H1 (cell line): ENCODE results near the gene ANKFY1. TPM values are rescaled to one million over a fixed set of nuclear protein-coding genes. Genes with fewer than 3 reads are reported as not detected.

ENCODE experiments used
- CTCF ChIA-PET: fragments of 300-600 bp; sonication (Branson Sonifier 250); formaldehyde crosslinking; loops from one replicate; lab custom pipeline; 2021; ENCODE audit not compliant: partially characterized antibody; lab: Charles Lee
- POLR2A ChIA-PET: fragments of 300-600 bp; sonication (Branson Sonifier 250); formaldehyde crosslinking; loops from one replicate; lab custom pipeline; 2021; ENCODE audit warnings: inconsistent platforms; ENCODE audit not compliant: partially characterized antibody; lab: Charles Lee
- DNase-seq, 2 experiments: peaks; one replicate each; pipeline versions ENCODE4 v3.0.0 to v3.0.0-alpha.2; 2010 to 2022; ENCODE audit warnings: low spot score in 2 of 2, low read depth in 1 of 2, mixed read lengths in 1 of 2
- FAIRE-seq: peaks from 2 replicates; lab custom pipeline; 2011; peaks lifted over from hg19 to GRCh38; lab: Jason Lieb, UNC
- H2AFZ ChIP-seq: 2 replicates; pipeline ENCODE4 v1.8.1; 2012; ENCODE audit warnings: low read length, inconsistent platforms
- H2AK5ac ChIP-seq: 2 replicates; pipeline ENCODE4 v1.6.1; 2013; ENCODE audit warnings: low read depth, low read length
- H2BK120ac ChIP-seq: replicated peaks from 2 replicates; pipeline ENCODE3; 2013; ENCODE audit warnings: low read depth, low read length, inconsistent platforms
- H2BK12ac ChIP-seq: 2 replicates; pipeline ENCODE4 v1.6.1; 2013; ENCODE audit warnings: low read depth, low read length
- H2BK15ac ChIP-seq: 2 replicates; pipeline ENCODE4 v1.6.1; 2013; ENCODE audit warnings: low read length
- H2BK20ac ChIP-seq: 2 replicates; pipeline ENCODE4 v1.6.1; 2013; ENCODE audit warnings: low read length
- H2BK5ac ChIP-seq: 2 replicates; pipeline ENCODE4 v1.6.1; 2013; ENCODE audit warnings: low read depth, low read length
- H3K14ac ChIP-seq: 2 replicates; pipeline ENCODE4 v1.6.1; 2013; ENCODE audit warnings: inconsistent platforms; ENCODE audit not compliant: insufficient read length
- H3K18ac ChIP-seq: 2 replicates; pipeline ENCODE4 v1.6.1; 2013; ENCODE audit warnings: low read length; ENCODE audit errors: extremely low read depth
- H3K23ac ChIP-seq: 2 replicates; pipeline ENCODE4 v1.6.1; 2013; ENCODE audit warnings: inconsistent platforms; ENCODE audit not compliant: insufficient read length
- H3K23me2 ChIP-seq: 2 replicates; pipeline ENCODE4 v1.6.1; 2013; ENCODE audit warnings: low read depth, low read length
- H3K27ac ChIP-seq: 2 replicates; pipeline ENCODE4 v1.6.1; 2011; ENCODE audit warnings: low read depth, low read length, inconsistent platforms
- H3K27me3 ChIP-seq, 4 experiments: replicated peaks in 1 of 4; 1 replicate in 1 of 4; 2 replicates in 3 of 4; pipeline versions ENCODE4 v1.6.1 to v1.8.1; 2011 to 2013; ENCODE audit warnings: low read length in 3 of 4, mild to moderate bottlenecking in 3 of 4, inconsistent platforms in 2 of 4, mixed read lengths in 2 of 4, moderate library complexity in 1 of 4; ENCODE audit not compliant: control insufficient read depth in 3 of 4, insufficient read depth in 3 of 4; ENCODE audit errors: extremely low read depth in 1 of 4
- H3K36me3 ChIP-seq, 4 experiments: 2 replicates each; pipeline versions ENCODE4 v1.6.1 to v1.8.1; 2011 to 2013; ENCODE audit warnings: mild to moderate bottlenecking in 4 of 4, low read length in 3 of 4, moderate library complexity in 2 of 4, control low read depth in 1 of 4, inconsistent platforms in 1 of 4; ENCODE audit not compliant: insufficient read depth in 4 of 4, control insufficient read depth in 2 of 4
- H3K4ac ChIP-seq: replicated peaks from 2 replicates; pipeline ENCODE3; 2013; ENCODE audit warnings: low read length, low read depth, mixed read lengths, inconsistent platforms; ENCODE audit not compliant: insufficient read length
- H3K4me1 ChIP-seq, 4 experiments: replicated peaks in 1 of 4; 1 replicate in 1 of 4; 2 replicates in 3 of 4; pipeline versions ENCODE4 v1.6.1 to v1.8.1; 2011 to 2013; ENCODE audit warnings: low read length in 3 of 4, inconsistent platforms in 2 of 4, mixed read lengths in 1 of 4; ENCODE audit not compliant: insufficient read depth in 4 of 4, control insufficient read depth in 3 of 4
- H3K4me2 ChIP-seq, 2 experiments: 2 replicates each; pipeline versions ENCODE4 v1.6.1 to v1.8.1; 2011 to 2013; ENCODE audit warnings: low read depth in 2 of 2, low read length in 2 of 2, control low read depth in 1 of 2, inconsistent platforms in 1 of 2, mild to moderate bottlenecking in 1 of 2; ENCODE audit not compliant: insufficient read depth in 1 of 2
- H3K4me3 ChIP-seq, 4 experiments: fragments of 200-600, 300-600 bp in 1 of 4; sonication (generic), shearing (Covaris generic), sonication (Bioruptor Twin) in 1 of 4; 2 replicates each; pipeline versions ENCODE4 v1.5.1 to v1.8.1; 2011 to 2016; ENCODE audit warnings: low read length in 4 of 4, low read depth in 3 of 4, control low read depth in 2 of 4, inconsistent platforms in 2 of 4, mild to moderate bottlenecking in 2 of 4, mixed read lengths in 1 of 4, moderate library complexity in 1 of 4; ENCODE audit not compliant: insufficient read depth in 2 of 4; ENCODE audit errors: extremely low read depth in 1 of 4
- H3K56ac ChIP-seq: replicated peaks from 2 replicates; pipeline ENCODE3; 2013; ENCODE audit warnings: low read depth, mild to moderate bottlenecking, mixed read lengths, low read length, inconsistent platforms; ENCODE audit not compliant: insufficient read length
- H3K79me1 ChIP-seq: 2 replicates; pipeline ENCODE4 v1.6.1; 2013; ENCODE audit warnings: low read depth, low read length, control low read depth
- H3K79me2 ChIP-seq, 2 experiments: 2 replicates each; pipeline versions ENCODE4 v1.6.1 to v1.8.1; 2012 to 2013; ENCODE audit warnings: low read length in 2 of 2, mild to moderate bottlenecking in 2 of 2, inconsistent platforms in 1 of 2; ENCODE audit not compliant: insufficient read depth in 2 of 2, control insufficient read depth in 1 of 2
- H3K9ac ChIP-seq, 4 experiments: replicated peaks in 1 of 4; 1 replicate in 1 of 4; 2 replicates in 3 of 4; pipeline versions ENCODE4 v1.6.1 to v1.8.1; 2011 to 2013; ENCODE audit warnings: low read depth in 3 of 4, low read length in 3 of 4, control low read depth in 2 of 4, mild to moderate bottlenecking in 2 of 4, moderate library complexity in 2 of 4, inconsistent platforms in 1 of 4; ENCODE audit errors: extremely low read depth in 1 of 4
- H3K9me3 ChIP-seq, 2 experiments: 2 replicates each; pipeline versions ENCODE4 v1.6.1 to v1.8.1; 2012 to 2013; ENCODE audit warnings: mild to moderate bottlenecking in 2 of 2, moderate library complexity in 2 of 2, control low read depth in 1 of 2, inconsistent platforms in 1 of 2, low read depth in 1 of 2, low read length in 1 of 2, mixed read lengths in 1 of 2; ENCODE audit not compliant: insufficient read depth in 2 of 2
- H4K20me1 ChIP-seq, 2 experiments: replicated peaks in 1 of 2; 2 replicates each; pipeline versions ENCODE3 to v1.8.1; 2011 to 2013; ENCODE audit warnings: inconsistent platforms in 2 of 2, low read length in 2 of 2, mild to moderate bottlenecking in 1 of 2; ENCODE audit not compliant: insufficient read depth in 2 of 2, control insufficient read depth in 1 of 2
- H4K5ac ChIP-seq: 2 replicates; pipeline ENCODE4 v1.6.1; 2013; ENCODE audit warnings: low read length, low read depth, mixed read lengths, inconsistent platforms; ENCODE audit not compliant: insufficient read length
- H4K8ac ChIP-seq: 2 replicates; pipeline ENCODE4 v1.8.0; 2013; ENCODE audit warnings: mild to moderate bottlenecking, moderate library complexity, low read length, inconsistent platforms; ENCODE audit not compliant: insufficient read depth; ENCODE audit errors: extremely low read depth
- H4K91ac ChIP-seq: replicated peaks from 2 replicates; pipeline ENCODE3; 2013; ENCODE audit warnings: low read length, mixed read lengths, inconsistent platforms; ENCODE audit not compliant: insufficient read length
- CREB1 ChIP-seq: IDR thresholded peaks from 2 replicates; pipeline ENCODE4 v1.6.1; 2012; ENCODE audit warnings: inconsistent platforms
- EGR1 ChIP-seq: IDR thresholded peaks from 2 replicates; pipeline ENCODE4 v1.6.1; 2011; ENCODE audit warnings: low read depth, low read length, borderline replicate concordance
- NRF1 ChIP-seq: IDR thresholded peaks from 2 replicates; pipeline ENCODE4 v1.6.1; 2011; ENCODE audit warnings: mild to moderate bottlenecking, low read depth, low read length, improper control_type of control experiment
- PHF8 ChIP-seq: fragments of 200-600 bp; sonication (generic); conservative IDR thresholded peaks from 2 replicates; pipeline ENCODE4 v1.7.1; 2012; ENCODE audit warnings: low read depth, mild to moderate bottlenecking, inconsistent platforms, low read length, moderate library complexity
- RFX5 ChIP-seq: IDR thresholded peaks from 2 replicates; pipeline ENCODE4 v1.6.1; 2011; ENCODE audit warnings: low read depth, low read length, improper control_type of control experiment, borderline replicate concordance
- SIN3A ChIP-seq, 2 experiments: IDR thresholded peaks in 1 of 2; conservative IDR thresholded peaks in 1 of 2; 2 replicates each; pipeline ENCODE4 v1.6.1; 2011 to 2012; ENCODE audit warnings: low read length in 2 of 2, improper control_type of control experiment in 1 of 2, low read depth in 1 of 2, mild to moderate bottlenecking in 1 of 2
- SIX5 ChIP-seq: IDR thresholded peaks from 2 replicates; pipeline ENCODE4 v1.6.1; 2011; ENCODE audit warnings: mild to moderate bottlenecking, low read depth, low read length
- SP2 ChIP-seq: IDR thresholded peaks from 2 replicates; pipeline ENCODE4 v1.6.1; 2012; ENCODE audit warnings: mild to moderate bottlenecking, low read length, inconsistent platforms
- SRF ChIP-seq: IDR thresholded peaks from 2 replicates; pipeline ENCODE4 v1.6.1; 2011; ENCODE audit warnings: mild to moderate bottlenecking, low read depth, low read length, moderate library complexity
- SUZ12 ChIP-seq: fragments of 200-600 bp; sonication (generic); IDR thresholded peaks from 2 replicates; pipeline ENCODE4 v1.6.1; 2012; ENCODE audit warnings: mild to moderate bottlenecking, inconsistent platforms, low read length, moderate library complexity, mixed read lengths
- USF2 ChIP-seq: IDR thresholded peaks from 2 replicates; pipeline ENCODE4 v1.6.1; 2011; ENCODE audit warnings: low read length, improper control_type of control experiment
- WGBS, 2 experiments: shearing (Covaris generic) in 1 of 2; methylation state at CpG; one replicate each; pipeline versions ENCODE4 v1.1.6 to v1.1.7; 2013 to 2015; ENCODE audit warnings: low lambda C conversion rate in 2 of 2, mixed read lengths in 2 of 2, inconsistent platforms in 1 of 2, low coverage in 1 of 2, missing lambda C conversion rate in 1 of 2; ENCODE audit not compliant: insufficient replicate concordance in 2 of 2, insufficient coverage in 1 of 2, insufficient read length in 1 of 2; ENCODE audit errors: extremely low coverage in 1 of 2, missing lambda C conversion rate in 1 of 2; 5-methylcytosine and 5-hydroxymethylcytosine counted together
- polyA plus RNA-seq, 7 experiments: library from polyadenylated mRNA; depleted of rRNA in 3 of 7; stranded (reverse) in 5 of 7; unstranded in 2 of 7; fragments of >200 nt in 5 of 7; fragments of 200-250 nt in 2 of 7; gene quantifications; 1 replicate in 5 of 7; 2 replicates in 1 of 7; 4 replicates in 1 of 7; pipeline versions ENCODE4 v1.2.1 to v1.2.3, GENCODE V29; 2011 to 2013; ENCODE audit warnings: missing spikeins in 2 of 7, mixed read lengths in 2 of 7
- total RNA-seq: library from RNA; stranded (reverse); fragmentation: NEBNext Ultra II Directional; extraction: Animal tissue kit (Norgen Biotek cat#: 25700); gene quantifications from 2 replicates; pipeline ENCODE4 v1.2.1, GENCODE V29; 2021

Gene ANKFY1
- total and polyA plus RNA-seq, 2 of the 8 experiments (the other 6 are each of a cell fraction or from before 2014, with no cell fraction given): 28.3 to 45.3 TPM

- Histone ChIP-seq H3K79me2 (no peaks in the 10 kb centered on the region), H3K9me3 (no peaks in the 10 kb centered on the region), H3K79me1 (peaks cover 7% of the 10 kb centered on the region; the same call in 1 of the 2 replicates), H3K27ac (no peak overlapping the region), H3K27me3 (no peaks in the 10 kb centered on the region), H3K23ac (no peak overlapping the region), H3K18ac (no peak overlapping the region), H4K8ac (no peak overlapping the region), H3K4ac (no peak overlapping the region), H2BK120ac (no peak overlapping the region), H3K56ac (no peak overlapping the region), H3K14ac (no peak overlapping the region), H3K36me3 (peaks cover 39 to 85% (median 76%) of the 10 kb centered on the region in 4 experiments), H2BK5ac (no peak overlapping the region), H4K5ac (no peak overlapping the region), H3K4me1 (no peaks in the 10 kb centered on the region), H3K23me2 (no peaks in the 10 kb centered on the region), H3K4me3 (no peak overlapping the region), H3K4me2 (no peak overlapping the region), H2AK5ac (no peak overlapping the region), H4K91ac (no peak overlapping the region), H2BK15ac (no peak overlapping the region), H2AFZ (no peak overlapping the region), H2BK20ac (no peak overlapping the region), H3K9ac (no peak overlapping the region), H2BK12ac (no peak overlapping the region), H4K20me1 (peaks cover 1 to 14% of the 10 kb centered on the region in 2 experiments)
- DNase-seq: no peak
- no peak for FAIRE-seq
- ChIA-PET POLR2A (no interaction called here), CTCF (interaction anchor here (0.7 to 2.1 kb wide), 4 partner anchors 10 to 244 kb away, joined by 3 to 10 read pairs (median 6); no protein-coding TSS in a partner anchor)
- 95 to 100% methylated on average over 1 to 25 of the region's 25 CpGs for WGBS, 2 experiments
- no peak for TF ChIP-seq EGR1
- TF ChIP-seq SIN3A (conservative IDR thresholded peaks at IDR 0.05 in 1 of 2, IDR thresholded peaks at IDR 0.05 in 1 of 2; ENCODE audit: low read depth in 1 of 2, low read length in 2 of 2): no peak
- no peak for TF ChIP-seq SUZ12
- TF ChIP-seq RFX5: no peak
- no peak for TF ChIP-seq SP2
- no peak for TF ChIP-seq USF2
- no peak for TF ChIP-seq CREB1
- no peak for TF ChIP-seq SRF
- TF ChIP-seq NRF1: no peak
- TF ChIP-seq PHF8: no peak
- no peak for TF ChIP-seq SIX5
These were observed 87.6 kb downstream of the ANKFY1 start for GRCh38 chr17:4175921-4176807.
